Coronary artery (tissue), 2 donors: ENCODE data around the gene EME2.

Source experiments
- DNase-seq: peaks from one replicate; pipeline ENCODE4 v3.0.0-alpha.2; 2017; ENCODE audit warnings: low spot score
- H3K27ac ChIP-seq, 2 donors: fragments of 200-600 bp; sonication (generic); one replicate each; pipeline ENCODE4 v1.5.1; 2016 to 2019
- H3K4me3 ChIP-seq: fragments of 200-600 bp; sonication (generic); 2 replicates; pipeline ENCODE4 v1.5.1; 2016; ENCODE audit warnings: mild to moderate bottlenecking, moderate library complexity
- TF ChIP-seq, protein P1 (sequence below): fragments of 200-600 bp; sonication (generic); IDR thresholded peaks from one replicate; pipeline ENCODE4 v1.5.1; 2019; ENCODE audit warnings: antibody characterized with exemption

The EME2 gene

GRCh38 chr16:1785846-1786170 is 13.2 kb downstream of the EME2 start:
- Histone ChIP-seq H3K27ac (no peak overlapping the region), H3K4me3 (no peak overlapping the region)
- DNase-seq: no peak
- TF ChIP-seq, protein P1, sequence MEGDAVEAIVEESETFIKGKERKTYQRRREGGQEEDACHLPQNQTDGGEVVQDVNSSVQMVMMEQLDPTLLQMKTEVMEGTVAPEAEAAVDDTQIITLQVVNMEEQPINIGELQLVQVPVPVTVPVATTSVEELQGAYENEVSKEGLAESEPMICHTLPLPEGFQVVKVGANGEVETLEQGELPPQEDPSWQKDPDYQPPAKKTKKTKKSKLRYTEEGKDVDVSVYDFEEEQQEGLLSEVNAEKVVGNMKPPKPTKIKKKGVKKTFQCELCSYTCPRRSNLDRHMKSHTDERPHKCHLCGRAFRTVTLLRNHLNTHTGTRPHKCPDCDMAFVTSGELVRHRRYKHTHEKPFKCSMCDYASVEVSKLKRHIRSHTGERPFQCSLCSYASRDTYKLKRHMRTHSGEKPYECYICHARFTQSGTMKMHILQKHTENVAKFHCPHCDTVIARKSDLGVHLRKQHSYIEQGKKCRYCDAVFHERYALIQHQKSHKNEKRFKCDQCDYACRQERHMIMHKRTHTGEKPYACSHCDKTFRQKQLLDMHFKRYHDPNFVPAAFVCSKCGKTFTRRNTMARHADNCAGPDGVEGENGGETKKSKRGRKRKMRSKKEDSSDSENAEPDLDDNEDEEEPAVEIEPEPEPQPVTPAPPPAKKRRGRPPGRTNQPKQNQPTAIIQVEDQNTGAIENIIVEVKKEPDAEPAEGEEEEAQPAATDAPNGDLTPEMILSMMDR: no peak

DNA sequence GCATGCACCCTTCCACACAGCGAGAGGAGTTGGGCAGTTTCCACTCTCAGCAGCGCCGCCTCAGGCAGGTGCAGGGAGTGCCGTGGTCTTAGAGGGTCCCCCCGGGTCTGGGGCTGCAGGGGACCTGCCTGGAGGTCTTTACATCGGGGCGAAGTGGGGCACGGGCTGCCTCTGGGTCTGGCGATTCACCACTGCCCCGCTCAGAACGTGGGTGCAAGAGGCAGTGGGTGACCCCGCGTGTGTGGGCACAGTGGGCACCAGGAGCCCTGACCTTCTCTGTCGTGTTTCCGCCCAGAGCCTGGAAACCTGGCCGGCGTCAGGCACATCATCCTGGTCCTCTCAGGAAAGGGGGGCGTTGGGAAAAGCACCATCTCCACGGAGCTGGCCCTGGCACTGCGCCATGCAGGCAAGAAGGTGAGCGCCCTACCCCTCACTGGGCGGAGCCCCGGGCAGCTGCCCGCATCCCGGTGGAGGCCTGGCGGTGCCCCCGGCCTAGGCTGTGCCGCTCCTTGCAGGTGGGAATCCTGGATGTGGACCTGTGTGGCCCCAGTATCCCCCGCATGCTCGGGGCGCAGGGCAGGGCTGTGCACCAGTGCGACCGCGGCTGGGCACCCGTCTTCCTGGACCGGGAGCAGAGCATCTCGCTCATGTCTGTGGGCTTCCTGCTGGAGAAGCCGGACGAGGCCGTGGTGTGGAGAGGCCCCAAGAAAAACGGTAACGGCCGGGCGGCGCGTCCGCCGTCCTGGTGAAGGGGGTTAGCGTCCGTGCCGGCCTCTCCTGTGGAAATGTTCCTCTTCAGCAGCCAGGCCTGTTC is 13.8 kb downstream of the EME2 start:
- TF ChIP-seq, protein P1: no peak
- no peak for DNase-seq
- Histone ChIP-seq H3K4me3 (no peak overlapping the region), H3K27ac (no peak overlapping the region)

GRCh38 chr16:1787056-1787321 is 14.4 kb downstream of the EME2 start:
- DNase-seq: no peak
- TF ChIP-seq, protein P1: no peak
- H3K27ac ChIP-seq: no peak overlapping the region
- no peak overlapping the region for H3K4me3 ChIP-seq

DNA sequence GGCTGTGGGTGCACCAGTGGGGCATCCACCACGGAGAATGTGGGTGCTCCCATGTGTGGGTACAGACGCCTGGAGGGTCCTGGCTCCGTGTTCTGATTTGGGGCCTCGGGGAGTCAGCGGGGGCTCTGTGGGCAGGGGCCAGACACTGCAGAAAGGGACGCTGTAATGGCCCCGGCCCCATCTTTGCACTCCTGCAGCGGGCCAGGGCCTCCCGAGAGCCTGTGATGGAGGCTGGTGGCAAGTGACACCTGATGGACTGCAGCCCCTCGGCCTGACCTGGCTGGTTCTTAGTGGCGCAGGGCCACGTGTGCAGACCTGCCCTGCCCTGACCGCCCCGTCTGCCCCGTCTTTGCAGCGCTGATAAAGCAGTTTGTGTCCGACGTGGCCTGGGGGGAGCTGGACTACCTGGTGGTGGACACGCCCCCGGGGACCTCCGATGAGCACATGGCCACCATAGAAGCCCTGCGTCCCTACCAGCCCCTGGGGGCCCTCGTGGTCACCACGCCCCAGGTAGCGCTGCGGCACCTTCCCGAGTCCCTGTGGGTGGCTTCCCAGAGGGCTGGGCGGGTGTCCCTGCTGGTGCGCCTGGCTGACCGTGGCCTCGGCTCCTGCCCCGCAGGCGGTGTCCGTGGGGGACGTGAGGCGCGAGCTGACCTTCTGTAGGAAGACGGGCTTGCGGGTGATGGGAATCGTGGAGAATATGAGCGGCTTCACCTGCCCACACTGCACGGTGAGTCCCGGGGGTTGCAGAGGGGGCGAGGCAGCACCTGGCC is 14.9 kb downstream of the EME2 start:
- Histone ChIP-seq H3K4me3 (no peak overlapping the region), H3K27ac (no peak overlapping the region)
- TF ChIP-seq, protein P1: no peak
- DNase-seq: no peak

GRCh38 chr16:1788095-1788707 is 15.6 kb downstream of the EME2 start:
- TF ChIP-seq, protein P1: no peak
- no peak overlapping the region for H3K27ac ChIP-seq
- DNase-seq: no peak
- no peak overlapping the region for H3K4me3 ChIP-seq

DNA sequence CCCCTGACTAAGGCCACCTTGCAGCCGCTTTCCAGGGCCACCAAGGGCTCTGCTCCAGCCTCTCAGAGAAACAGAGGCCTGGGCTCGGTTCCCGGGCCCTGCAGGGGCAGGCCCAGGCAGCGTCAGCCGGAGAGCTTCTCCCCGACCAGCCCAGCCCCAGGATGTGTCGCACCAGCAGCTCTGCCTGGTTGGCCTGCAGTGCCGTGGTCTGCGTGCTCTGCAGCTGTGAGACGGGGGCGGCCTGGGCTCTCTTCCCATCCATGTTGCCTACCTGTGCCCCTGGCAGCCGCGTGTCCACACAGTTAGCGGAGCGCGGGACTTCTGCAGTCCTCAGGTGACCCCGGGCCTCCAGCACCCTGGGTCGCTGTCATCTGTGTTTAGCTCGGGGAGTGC is 16.1 kb downstream of the EME2 start:
- TF ChIP-seq, protein P1: no peak
- no peak for DNase-seq
- H3K27ac ChIP-seq: no peak overlapping the region

DNA sequence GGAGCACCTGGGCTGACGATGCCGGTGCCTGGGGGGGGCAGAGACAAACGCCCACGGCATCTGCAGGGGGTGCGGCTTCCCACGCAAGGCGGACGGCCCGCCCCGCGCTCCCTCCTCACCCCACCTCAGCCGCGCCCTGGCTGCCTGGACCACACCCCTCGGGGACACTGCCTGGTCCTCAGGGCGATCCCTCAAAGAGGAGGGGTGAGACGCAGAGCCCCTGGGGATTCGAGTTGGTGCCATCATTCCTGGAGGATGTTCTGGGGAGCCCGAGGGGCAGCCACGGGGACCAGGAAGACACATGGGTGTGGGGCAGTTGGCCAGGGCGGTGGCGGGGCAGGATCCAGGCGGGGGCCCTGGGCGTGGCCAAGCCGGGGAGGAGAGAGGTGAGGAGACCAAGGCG is 17.0 kb downstream of the EME2 start:
- Histone ChIP-seq H3K27ac (no peak overlapping the region), H3K4me3 (no peak overlapping the region)
- DNase-seq: no peak
- TF ChIP-seq, protein P1: no peak

More for the DNA sequence above, 16.1 kb downstream of the EME2 start:
- H3K4me3 ChIP-seq: no peak overlapping the region
